Activated CD8-positive, alpha-beta T cell treated with anti-CD3 and anti-CD28 coated beads for 36 hours (primary cell): ENCODE results near the gene KIAA1755. TPM values are rescaled to one million over a fixed set of nuclear protein-coding genes. Genes with fewer than 3 reads are reported as not detected.

ENCODE experiments used
- ATAC-seq: fragments of 200-7000 bp; cut with Tn5 transposase; one replicate; pipeline ENCODE4 v1.10.0; 2021; ENCODE audit warnings: mild to moderate bottlenecking, moderate library complexity
- CTCF ChIA-PET: fragments of 350-600 bp; sonication (Branson Sonifier 250); formaldehyde crosslinking; loops from one replicate; lab custom pipeline; 2021; ENCODE audit warnings: antibody characterized with exemption; lab: Charles Lee
- POLR2A ChIA-PET: fragments of 350-600 bp; sonication (Branson Sonifier 250); formaldehyde crosslinking; loops from one replicate; lab custom pipeline; 2021; ENCODE audit warnings: antibody characterized with exemption; lab: Charles Lee
- DNase-seq: peaks from one replicate; pipeline ENCODE4 v3.0.0-alpha.2; 2020
- H3K27ac Mint-ChIP-seq: one replicate; pipeline ENCODE4 v1.8.0; 2021; ENCODE audit warnings: mild to moderate bottlenecking, mixed read lengths
- H3K27me3 Mint-ChIP-seq: one replicate; pipeline ENCODE4 v1.8.0; 2021; ENCODE audit warnings: mixed read lengths
- H3K36me3 Mint-ChIP-seq: one replicate; pipeline ENCODE4 v1.8.0; 2021; ENCODE audit warnings: low read depth, mixed read lengths
- H3K4me1 Mint-ChIP-seq: one replicate; pipeline ENCODE4 v1.8.0; 2021; ENCODE audit warnings: low read depth, mixed read lengths
- H3K4me3 Mint-ChIP-seq: one replicate; pipeline ENCODE4 v1.8.0; 2021; ENCODE audit warnings: mild to moderate bottlenecking, moderate library complexity, mixed read lengths
- H3K9me3 Mint-ChIP-seq: one replicate; pipeline ENCODE4 v1.8.0; 2021; ENCODE audit warnings: mixed read lengths
- CTCF ChIP-seq: fragments of 200-600 bp; IDR thresholded peaks from one replicate; pipeline ENCODE4 v1.8.0; 2022; ENCODE audit warnings: antibody characterized with exemption, mild to moderate bottlenecking
- intact Hi-C: fragments of 100-400 bp; cut with micrococcal nuclease; formaldehyde crosslinking; loops from one replicate; pipeline ENCODE4 v1.10.0; 2022
- total RNA-seq, 2 experiments: library from RNA; stranded (reverse); gene quantifications; one replicate each; pipeline ENCODE4 v1.2.3, GENCODE V29; 2021

Gene KIAA1755
- total RNA-seq, 2 experiments from 2014 or later = not detected

DNA sequence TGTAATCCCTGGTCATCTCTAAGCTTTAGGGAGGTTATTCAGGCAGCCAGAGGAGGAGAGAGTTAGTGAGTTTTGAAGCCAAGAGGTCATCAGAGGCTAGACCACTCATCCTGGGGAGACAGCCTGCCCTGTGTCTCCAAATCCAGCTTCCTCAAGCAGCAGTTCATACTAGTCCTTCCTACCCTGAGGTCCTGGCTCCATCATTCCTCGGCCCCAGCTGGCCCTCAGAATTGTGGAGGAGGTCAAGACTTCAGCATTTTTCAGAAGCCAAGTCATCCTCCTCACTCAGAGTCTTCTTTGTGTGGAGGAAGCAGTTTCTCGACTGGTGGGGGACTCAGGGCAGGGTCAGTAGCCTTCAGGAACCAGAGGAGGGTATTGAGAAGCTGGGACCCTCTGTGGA is 12.4 kb upstream of the KIAA1755 start:
- intact Hi-C loops = no loop called here
- H3K27ac Mint-ChIP-seq = no peak overlapping the region

DNA sequence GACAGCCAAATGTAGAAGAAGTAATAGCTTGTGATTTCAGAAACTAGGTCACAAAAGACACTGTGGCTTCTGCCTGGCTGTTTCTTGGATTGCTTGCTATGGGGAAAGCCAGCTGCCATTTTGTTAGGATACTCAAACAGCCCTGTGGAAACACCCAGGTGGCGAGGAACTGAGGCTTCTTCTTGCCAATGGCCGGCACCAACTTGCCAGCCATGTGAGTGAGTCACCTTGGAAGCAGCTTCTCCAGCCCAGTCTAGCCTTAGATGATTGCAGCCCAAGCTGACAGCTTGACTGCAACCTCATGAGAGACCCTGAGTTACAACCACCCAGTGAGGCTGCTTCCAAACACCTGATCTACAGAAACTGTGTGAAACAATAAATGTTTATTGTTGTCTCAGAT is 11.9 kb upstream of the KIAA1755 start:
- no peak for ATAC-seq
- H3K27me3 Mint-ChIP-seq = peaks cover 8% of the 10 kb centered on the region
- no peak for TF ChIP-seq CTCF
- no peak overlapping the region for H3K27ac Mint-ChIP-seq
- no peak overlapping the region for H3K4me3 Mint-ChIP-seq
- ChIA-PET CTCF (no interaction called here), POLR2A (no interaction called here)
- H3K36me3 Mint-ChIP-seq = no peaks in the 10 kb centered on the region
- intact Hi-C loops = no loop called here
- no peak for DNase-seq
- no peaks in the 10 kb centered on the region for H3K4me1 Mint-ChIP-seq
- H3K9me3 Mint-ChIP-seq = no peaks in the 10 kb centered on the region

More for the DNA sequence above, 12.4 kb upstream of the KIAA1755 start:
- no peak for TF ChIP-seq CTCF
- Mint-ChIP-seq H3K4me1 (no peaks in the 10 kb centered on the region), H3K4me3 (no peak overlapping the region), H3K9me3 (no peaks in the 10 kb centered on the region), H3K36me3 (no peaks in the 10 kb centered on the region), H3K27me3 (peaks cover 8% of the 10 kb centered on the region)
- DNase-seq (no peak), ATAC-seq (no peak)
- POLR2A ChIA-PET = interaction anchor here (0.7 kb wide), 1 partner anchor 614 kb away, joined by 3 read pairs; no protein-coding TSS in a partner anchor
- CTCF ChIA-PET = no interaction called here

- ChIA-PET POLR2A (no interaction called here), CTCF (interaction anchor here (0.5 kb wide), 1 partner anchor 15 kb away, joined by 3 read pairs; no protein-coding TSS in a partner anchor)
- no peak overlapping the region for H3K4me3 Mint-ChIP-seq
- intact Hi-C loops = no loop called here
- ATAC-seq = no peak
- peaks cover 8% of the 10 kb centered on the region for H3K27me3 Mint-ChIP-seq
- DNase-seq = no peak
- no peaks in the 10 kb centered on the region for H3K9me3 Mint-ChIP-seq
- no peaks in the 10 kb centered on the region for H3K36me3 Mint-ChIP-seq
- TF ChIP-seq CTCF = no peak
- no peak overlapping the region for H3K27ac Mint-ChIP-seq
- no peaks in the 10 kb centered on the region for H3K4me1 Mint-ChIP-seq
These were observed 11.1 kb upstream of the KIAA1755 start for GRCh38 chr20:38271608-38272120.

GRCh38 chr20:38270869-38271605 is 10.5 kb upstream of the KIAA1755 start:
- H3K4me1 Mint-ChIP-seq = no peaks in the 10 kb centered on the region
- H3K9me3 Mint-ChIP-seq = no peaks in the 10 kb centered on the region
- POLR2A ChIA-PET = no interaction called here
- H3K4me3 Mint-ChIP-seq = no peak overlapping the region
- CTCF ChIA-PET = no interaction called here
- peaks cover 9% of the 10 kb centered on the region for H3K27me3 Mint-ChIP-seq
- TF ChIP-seq CTCF = no peak
- ATAC-seq (no peak), DNase-seq (no peak)
- H3K36me3 Mint-ChIP-seq = no peaks in the 10 kb centered on the region
- H3K27ac Mint-ChIP-seq = no peak overlapping the region
- intact Hi-C loops = no loop called here

GRCh38 chr20:38269715-38270114 is 9.2 kb upstream of the KIAA1755 start:
- ChIA-PET POLR2A (no interaction called here), CTCF (interaction anchor here (1.3 kb wide), 1 partner anchor 9 kb away, joined by 3 read pairs; no protein-coding TSS in a partner anchor)
- no peaks in the 10 kb centered on the region for H3K36me3 Mint-ChIP-seq

More at GRCh38 chr20:38269715-38270114, 9.2 kb upstream of the KIAA1755 start:
- DNase-seq (no peak), ATAC-seq (no peak)
- Mint-ChIP-seq H3K9me3 (no peaks in the 10 kb centered on the region), H3K4me1 (no peaks in the 10 kb centered on the region), H3K27me3 (peaks cover 13% of the 10 kb centered on the region), H3K27ac (no peak overlapping the region), H3K4me3 (no peak overlapping the region)
- intact Hi-C loops = no loop called here
- no peak for TF ChIP-seq CTCF
